NCI-H2196 treated with DMSO at 0.1 percent for 48 hours (cell line): ENCODE data around the gene NPPA.

Source experiments
- DNase-seq: peaks from one replicate; lab custom pipeline; 2025; ENCODE audit not compliant: unreplicated experiment; lab: John Stamatoyannopoulos, UW

Gene NPPA

DNA sequence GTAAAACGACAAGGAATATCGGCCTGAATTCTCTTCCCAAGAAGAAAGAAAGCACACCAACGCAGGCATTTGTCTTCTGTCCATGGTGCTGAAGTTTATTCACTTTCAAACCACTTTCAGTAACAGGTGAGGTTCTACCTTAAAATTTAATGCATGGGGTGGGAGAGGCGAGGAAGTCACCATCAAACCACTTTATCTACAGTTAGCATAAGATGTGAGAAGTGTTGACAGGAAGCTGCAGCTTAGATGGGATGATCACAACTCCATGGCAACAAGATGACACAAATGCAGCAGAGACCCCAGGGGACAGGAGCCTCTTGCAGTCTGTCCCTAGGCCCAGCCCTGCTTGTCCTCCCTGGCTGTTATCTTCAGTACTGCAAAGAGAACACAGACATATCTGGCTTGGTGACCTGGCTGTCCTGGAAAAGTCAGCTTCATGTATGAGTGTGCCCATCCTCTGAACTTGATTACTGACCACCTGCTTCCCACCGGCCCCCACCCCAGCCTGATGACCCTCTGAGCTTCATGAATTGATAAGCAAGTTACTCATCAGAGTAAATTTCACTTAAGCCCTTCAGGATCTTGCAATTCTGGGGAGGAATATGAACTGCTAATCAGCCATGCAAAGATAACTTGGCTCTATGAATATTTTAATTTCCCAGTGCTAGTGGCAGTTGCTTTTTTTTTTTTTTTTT lies 1.8 kb downstream of the NPPA start:
- no peak for DNase-seq

DNA sequence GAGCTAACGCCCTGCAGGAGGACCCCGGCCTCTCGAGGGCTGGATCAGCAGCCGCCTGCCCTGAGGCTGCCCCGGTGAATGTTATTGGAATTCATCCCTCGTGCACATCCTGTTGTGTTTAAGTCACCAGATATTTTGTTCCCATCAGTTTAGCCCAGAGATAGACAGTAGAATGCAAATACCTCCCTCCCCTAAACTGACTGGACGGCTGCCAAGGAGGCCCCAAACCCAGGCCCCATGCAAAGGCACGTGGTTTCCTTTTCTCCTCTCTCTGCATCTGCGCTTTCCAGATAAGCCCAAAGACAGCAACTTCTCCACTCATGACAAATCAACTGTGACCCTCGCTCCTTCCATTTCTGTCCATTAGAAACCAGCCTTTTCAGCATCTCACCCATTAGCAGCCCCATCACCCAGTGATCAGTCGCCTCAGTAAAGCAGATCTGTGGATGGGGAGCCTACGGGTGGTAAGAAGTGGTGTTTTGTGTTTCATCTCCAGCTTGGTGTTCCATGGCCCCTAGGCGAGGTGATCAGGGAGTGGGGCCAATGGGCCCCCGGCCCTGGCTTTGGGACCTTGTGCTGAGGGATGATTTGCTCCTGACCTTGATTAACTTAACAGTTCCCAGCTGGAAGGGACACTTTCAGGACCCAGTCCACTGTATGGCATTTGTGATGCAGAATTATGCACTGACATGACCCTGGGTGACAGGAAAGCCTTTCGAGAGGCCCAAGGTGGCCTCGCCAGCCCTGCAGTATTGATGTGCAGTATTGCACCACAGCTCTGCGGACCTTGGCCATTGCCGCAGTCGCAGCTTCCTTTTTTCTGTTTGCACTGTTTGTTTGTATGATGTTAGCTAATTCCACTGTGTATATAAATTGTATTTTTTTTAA lies 5.2 kb downstream of the NPPA start:
- no peak for DNase-seq

DNA sequence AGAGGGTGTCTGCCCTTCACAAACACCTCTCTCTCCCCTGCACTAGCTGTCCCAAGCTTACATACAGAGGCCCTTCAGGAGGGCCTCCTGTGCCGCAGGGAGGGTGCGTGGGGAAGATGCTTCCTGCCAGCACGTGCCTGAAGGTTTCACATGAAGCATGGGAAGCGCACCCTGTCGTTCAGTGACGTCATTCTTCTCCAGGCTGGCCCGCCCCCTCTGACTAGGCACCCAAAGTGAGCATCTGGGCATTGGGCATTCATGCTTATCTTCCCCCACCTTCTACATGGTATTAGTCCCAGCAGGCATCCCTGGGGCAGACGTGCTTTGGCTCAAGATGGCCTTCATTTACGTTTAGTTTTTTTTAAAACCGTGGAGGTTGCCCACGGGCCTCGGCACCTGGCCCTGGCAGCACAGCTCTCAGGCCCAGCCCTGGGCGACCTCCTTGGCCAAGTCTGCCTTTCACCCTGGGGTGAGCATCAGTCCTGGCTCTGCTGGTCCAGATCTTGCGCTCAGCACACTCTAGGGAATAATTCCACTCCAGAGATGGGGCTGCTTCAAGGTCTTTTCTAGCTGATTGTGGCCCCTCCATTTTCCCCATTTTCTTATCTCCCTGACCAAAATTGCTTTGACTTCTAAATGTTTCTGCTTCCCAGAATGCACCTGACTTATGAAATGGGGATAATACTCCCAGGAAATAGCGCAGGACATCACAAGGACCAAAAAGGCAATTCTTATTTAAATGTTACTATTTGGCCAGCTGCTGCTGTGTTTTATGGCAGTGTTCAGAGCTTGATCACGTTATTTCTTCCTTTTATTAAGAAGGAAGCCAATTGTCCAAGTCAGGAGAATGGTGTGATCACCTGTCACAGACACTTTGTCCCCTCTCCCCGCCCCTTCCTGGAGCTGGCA lies 6.1 kb downstream of the NPPA start:
- DNase-seq: no peak

DNA sequence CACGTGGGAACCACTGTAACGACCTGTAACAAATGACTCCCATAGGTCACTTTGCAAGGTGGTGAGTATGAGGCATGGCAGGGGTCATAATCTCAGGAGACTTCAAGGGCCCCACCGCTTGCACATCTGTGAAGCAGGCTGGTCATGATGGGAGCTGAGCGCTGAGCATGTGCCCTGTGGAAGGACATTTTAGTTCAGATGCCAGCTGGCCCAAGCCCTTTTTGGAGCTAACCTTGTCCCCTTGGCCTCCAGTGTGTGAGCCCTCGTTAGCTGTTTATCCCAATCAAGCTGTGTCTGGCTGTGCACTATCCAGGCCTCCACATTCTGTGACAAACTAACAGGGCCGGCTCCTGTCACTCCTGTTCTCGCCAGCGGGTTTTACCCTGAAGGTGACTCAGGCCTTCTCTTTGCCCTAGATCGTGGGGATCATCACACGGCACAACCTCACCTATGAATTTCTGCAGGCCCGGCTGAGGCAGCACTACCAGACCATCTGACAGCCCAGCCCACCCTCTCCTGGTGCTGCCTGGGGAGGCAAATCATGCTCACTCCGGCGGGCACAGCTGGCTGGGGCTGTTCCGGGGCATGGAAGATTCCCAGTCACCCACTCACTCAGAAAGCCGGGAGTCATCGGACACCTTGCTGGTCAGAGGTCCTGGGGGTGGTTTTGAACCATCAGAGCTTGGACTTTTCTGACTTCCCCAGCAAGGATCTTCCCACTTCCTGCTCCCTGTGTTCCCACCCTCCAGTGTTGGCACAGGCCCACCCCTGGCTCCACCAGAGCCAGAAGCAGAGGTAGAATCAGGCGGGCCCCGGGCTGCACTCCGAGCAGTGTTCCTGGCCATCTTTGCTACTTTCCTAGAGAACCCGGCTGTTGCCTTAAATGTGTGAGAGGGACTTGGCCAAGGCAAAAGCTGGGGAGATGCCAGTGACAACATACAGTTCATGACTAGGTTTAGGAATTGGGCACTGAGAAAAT lies 7.6 kb downstream of the NPPA start:
- no peak for DNase-seq

DNA sequence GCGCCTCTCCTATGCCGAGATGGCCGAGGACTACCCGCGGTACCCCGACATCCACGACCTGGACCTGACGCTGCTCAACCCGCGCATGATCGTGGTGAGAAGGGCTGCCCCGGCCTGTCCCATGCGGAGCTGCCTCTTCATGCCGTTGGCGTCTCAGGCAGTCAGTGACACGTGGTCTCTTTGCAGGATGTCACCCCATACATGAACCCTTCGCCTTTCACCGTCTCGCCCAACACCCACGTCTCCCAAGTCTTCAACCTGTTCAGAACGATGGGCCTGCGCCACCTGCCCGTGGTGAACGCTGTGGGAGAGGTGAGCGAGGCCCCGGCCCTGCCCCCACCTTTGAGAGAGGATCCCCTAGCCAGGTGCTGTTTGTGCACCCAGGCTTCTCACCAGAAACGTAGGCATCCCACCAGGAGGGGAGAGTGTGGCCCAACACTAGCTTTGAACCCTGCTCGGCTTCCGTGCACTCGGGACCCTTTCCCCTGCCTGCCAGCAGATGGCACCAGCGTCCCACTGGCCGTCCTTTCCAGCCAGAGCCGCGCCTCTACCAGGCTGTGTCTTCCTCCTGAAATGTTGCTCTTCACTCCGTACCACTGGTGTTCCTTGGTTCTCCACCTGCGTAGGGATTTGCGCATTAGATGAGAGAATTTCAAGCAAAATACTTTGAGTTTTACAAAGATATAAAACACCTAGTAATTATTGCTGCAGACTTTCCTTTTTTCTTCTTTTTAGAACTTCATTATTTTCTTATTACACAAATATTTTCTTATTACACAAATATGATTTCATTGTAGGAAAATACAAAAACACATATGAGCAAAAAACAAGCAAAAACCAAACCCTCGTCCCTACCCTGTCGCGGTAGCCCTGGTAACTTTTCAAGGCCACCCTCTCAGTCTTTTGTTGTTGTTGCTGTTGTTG lies 9.0 kb downstream of the NPPA start:
- DNase-seq: peak; percentile 39

DNA sequence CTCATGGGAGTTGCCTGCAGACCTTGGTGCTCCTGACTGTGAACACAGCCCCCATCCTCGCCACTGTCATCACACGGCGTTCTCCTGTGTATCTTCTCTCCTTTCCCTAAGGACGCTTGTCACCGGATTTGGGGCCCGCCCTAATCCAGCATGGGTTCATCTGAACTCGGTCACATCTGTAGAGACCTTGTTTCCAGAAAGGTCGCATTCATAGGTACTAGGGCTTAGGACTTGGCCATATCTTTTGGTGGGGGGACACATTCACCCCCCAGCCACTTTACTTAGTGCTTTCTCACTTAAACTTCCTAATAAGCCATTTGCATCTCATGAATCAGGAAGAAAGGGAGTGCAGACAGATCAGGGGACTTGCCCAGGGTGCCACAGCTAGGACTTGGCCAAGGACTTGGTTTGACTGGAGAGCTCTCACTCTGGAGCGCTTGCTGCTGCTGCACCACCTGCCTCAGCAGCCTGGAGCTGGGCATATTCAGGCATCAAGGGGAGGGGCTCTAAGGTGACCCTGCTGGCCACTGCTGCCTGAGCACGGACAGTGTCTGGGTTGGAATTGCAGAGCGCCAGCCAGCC lies 9.7 kb downstream of the NPPA start:
- DNase-seq: no peak

DNA sequence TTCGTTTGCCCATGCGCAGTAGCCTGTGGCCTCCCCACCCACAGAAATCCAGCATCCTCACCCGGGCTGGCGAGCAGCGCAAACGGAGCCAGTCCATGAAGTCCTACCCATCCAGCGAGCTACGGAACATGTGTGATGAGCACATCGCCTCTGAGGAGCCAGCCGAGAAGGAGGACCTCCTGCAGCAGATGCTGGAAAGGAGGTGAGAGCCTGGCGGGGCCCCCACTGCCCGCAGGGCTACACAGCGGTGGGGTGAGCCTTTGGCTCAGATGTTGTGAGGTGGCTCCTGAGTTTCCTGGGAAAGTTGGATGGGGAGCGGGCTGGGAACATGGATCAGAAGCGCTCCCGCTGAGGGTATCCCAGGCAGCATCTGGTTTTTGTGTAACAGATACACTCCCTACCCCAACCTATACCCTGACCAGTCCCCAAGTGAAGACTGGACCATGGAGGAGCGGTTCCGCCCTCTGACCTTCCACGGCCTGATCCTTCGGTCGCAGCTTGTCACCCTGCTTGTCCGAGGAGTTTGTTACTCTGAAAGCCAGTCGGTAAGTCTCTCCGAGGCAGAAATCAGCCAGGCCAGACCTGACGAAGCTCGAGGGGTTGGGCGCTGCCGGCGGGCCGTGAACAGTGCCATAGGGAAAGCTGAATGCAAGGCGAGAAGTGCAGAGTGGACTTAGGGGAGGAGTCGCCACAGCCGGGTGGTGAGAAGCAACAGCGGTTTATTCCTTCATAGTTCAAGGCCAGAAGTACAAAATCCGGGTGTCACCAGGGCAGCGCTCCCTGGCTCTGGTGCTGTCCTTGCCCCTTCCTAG lies 10.4 kb downstream of the NPPA start:
- no peak for DNase-seq

DNA sequence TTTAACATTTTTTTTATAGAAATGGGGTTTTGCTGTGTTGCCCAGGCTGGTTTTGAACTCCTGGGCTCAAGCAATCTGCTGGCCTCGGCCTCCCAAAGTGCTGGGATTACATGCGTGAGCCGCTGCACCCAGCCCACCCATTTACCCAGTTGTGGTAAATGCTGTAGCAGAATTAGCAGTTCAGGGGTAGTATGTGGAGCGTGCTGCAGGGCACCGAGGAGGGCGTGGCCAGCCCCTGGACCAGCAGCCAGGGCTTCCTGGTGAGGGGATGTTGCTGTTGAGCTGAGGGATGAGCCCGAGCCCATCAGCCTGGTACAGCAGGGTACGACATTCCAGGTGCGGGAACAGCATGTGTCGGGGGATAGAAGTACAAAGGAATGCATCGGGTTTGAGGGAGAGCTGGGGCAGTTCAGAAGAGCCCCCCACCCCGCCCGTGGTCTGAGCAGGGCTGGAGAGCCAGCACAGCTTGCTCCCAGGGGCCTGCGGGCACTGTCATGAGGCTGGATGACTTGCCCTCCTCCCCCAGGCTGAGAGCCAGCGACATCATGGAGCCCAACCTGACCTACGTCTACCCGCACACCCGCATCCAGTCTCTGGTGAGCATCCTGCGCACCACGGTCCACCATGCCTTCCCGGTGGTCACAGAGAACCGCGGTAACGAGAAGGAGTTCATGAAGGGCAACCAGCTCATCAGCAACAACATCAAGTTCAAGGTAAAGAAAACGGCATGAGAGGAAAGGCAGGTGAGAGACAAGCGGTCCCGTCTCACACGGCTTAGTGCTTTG lies 11.9 kb downstream of the NPPA start:
- no peak for DNase-seq

DNA sequence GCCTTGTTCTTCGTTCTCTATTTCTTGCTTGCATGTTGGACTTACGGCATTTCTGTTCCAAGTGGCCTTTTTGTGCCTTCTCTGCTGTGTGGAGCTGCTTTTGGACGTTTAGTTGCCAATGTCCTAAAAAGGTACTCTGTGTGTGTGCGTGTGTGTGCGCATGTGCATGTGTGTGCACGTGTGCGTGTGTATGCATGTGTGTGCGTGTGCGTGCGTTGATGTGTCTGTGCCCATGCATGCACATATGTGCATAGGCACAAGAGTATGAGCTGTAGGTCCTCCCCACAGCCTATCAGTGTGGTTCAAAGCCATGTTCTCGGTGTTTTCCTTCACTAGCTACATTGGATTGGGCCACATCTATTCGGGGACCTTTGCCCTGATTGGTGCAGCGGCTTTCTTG lies 13.7 kb downstream of the NPPA start:
- DNase-seq: no peak

DNA sequence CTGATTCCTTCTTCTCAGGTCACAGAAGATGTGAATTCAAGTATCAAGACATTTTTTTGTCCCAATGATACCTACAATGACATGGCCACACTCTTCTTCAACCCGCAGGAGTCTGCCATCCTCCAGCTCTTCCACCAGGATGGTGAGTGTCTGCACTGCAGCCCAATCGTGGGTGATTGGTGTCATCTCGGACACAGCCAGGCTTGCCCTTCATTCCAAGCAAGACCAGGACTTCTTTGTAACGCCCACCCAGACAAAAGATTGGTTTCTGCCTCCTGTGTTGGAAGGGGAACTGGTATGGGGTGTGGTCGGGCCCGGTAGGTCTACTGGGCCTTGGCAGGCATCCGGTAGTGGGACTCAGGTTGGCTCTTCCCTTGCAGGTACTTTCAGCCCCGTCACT lies 14.1 kb downstream of the NPPA start:
- no peak for DNase-seq

DNA sequence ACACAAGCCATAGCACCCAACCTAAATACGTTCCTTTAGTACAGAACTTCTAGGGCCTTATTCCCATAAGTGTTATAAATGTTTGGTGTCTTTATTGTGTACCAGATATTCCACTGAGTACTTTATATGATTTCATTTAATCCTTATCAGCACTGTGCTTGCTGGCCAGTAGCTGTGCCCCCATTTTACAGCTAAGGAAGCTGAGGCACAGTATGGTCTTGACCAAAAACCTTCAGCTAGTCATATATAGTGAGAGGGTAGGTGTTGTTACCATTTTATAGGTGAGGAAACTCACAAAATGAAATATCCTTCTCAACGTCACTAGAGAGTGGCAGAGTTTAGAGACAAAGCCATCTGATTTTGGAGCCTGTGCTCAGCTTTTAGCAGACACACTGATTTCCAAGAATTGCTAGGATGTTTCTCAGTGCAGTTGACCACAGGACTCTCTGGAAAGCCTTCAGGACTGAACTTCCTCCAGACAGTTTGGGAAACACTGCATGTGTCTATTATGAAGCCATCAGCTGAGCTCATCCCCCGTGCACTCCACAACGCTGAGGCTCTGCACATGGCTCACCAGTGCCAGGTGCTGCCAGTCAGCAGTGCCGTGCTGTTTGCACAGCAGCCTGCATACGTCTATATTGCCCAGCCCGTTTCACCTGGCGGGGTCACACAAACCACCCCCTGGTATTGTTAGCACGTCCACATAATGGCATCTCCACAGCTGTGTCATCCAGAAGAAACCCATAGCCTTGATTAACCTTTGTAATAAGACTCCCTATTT lies 15.4 kb downstream of the NPPA start:
- DNase-seq: no peak

DNA sequence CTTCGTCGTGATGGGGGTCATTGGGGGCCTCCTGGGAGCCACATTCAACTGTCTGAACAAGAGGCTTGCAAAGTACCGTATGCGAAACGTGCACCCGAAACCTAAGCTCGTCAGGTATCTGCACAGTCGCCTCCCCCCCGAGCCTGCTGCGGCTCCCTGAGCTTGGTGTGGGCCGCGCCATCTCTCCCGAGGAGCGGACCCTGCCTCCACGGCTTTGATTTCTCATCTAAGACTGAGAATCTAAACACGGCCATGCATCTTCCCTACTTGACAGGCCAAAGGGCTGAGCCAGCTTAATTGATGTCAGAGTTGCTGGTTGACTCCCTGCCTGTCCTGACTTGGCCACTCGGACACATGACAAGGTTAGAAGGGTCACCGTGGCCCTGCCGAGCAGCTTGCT lies 19.1 kb downstream of the NPPA start:
- no peak for DNase-seq

DNA sequence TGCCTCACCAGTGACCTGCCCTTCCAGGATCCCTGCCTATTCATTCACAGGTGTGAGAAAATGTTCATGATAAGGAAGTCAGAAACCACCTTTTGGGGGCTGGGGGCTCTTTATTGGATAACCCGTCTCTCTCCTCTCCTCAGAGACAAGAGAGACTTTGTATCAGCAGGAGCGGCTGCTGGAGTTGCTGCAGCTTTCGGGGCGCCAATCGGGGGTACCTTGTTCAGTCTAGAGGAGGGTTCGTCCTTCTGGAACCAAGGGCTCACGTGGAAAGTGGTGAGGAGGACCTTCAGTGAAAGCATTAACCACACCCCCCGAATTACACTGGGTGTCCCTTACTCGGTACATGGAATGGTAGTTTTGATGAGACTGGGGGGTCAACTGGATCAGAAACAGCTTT lies 20.6 kb downstream of the NPPA start:
- no peak for DNase-seq

DNA sequence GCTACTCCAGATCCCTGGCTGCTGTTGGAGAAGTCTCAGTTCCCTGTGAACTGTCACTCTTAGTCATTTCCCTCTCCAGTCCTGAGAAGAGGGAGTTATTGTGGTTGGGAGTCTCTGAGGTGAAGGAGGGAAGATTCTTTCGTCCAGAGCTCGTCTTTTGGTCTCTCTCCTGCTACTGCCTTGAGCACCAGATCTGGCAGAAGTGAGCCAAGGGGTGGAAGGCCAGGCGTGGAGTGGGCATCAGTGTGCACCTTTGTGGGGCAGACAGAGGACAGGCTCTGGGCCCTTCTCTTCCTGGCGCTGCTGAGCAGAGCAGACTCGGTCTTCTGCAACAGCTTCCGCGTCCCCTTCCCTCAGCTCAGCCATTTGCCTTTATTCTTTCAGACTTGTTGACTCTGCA lies 22.5 kb downstream of the NPPA start:
- no peak for DNase-seq

DNA sequence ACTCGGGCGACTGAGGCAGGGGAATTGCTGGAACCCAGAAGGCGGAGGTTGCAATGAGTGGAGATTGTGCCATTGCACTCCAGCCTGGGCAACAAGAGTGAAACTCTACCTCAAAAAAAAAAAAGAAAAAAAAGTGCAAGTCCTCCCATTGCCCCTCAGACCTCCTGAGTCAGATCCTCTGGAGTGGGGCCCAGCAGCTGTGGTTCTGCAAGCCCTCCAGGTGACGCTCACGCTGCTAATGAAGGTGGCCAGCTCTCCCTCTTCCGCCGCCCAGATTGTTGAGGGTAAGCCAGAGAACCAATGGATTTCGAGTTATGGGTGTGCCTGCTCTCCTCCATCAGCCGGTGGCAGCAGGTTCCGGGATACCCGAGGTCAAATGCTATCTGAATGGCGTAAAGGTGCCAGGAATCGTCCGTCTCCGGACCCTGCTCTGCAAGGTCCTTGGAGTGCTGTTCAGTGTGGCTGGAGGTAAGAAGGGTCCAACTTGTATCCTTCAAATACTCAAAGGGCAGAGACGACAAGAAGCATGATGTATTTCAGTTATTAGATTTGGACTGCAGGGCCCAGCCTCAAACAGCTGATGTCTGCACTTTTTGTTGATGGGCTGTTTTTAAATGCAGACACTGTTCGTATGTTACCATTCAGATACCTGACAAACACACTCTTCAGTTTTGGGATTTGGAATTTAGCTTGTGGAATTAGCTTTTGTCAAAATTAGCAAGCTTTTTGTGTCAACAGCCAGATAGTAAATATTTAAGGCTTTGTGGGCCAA lies 24.0 kb downstream of the NPPA start:
- DNase-seq: no peak

DNA sequence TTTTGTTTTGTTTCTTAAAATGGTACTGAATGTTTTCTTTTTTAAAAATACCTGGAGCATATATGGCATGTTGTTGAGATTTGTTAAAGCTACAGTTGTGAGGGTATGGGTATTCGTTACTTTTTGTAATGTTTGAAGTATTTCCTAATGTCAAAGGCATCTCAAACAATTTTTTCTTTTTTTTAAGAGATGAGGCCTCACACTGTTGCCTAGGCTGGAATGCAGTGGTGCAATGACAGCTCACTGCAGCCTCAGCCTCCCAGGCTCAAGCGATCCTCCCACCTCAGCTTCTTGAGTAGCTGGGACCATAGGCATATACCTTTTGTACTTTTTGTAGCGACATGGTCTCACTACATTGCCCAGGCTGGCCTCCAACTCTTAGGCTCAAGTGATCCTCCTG lies 25.5 kb downstream of the NPPA start:
- no peak for DNase-seq
